ENCODE results near the gene NOXO1.
"Not testable (repeated sequence)": the region's sequence is repeated elsewhere in the genome, so short reads cannot be mapped to it uniquely, and the experiment has no call there.

Gene NOXO1

DNA sequence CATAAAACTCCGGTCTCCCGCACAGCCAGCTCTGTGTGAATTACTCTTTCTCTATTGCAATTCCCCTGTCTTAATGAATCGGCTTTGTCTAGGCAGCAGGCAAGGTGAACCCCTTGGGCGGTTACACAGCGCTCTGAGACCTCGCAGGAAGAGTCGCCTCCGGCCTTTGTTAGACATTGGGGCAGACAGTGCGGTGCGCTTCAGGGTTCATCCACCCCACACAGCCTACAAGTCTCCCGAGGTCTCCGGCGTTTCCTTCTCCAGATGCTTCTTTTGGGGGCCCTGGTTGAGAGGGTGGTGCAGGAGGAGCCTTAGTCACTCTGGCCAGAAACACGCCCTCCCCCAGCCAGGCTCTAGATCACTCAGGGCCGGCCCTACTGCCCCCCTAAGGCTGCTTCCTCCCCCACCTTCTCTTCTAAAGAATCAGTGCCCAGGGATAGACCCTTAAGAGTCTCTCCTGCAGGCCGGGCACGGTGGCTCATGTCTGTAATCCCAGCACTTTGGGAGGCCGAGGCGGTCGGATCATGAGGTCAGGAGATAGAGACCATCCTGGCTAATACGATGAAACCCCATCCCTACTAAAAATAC is 36.6 kb downstream of the NOXO1 start:
- Mint-ChIP-seq H3K4me1 (peaks cover 6% of the 10 kb centered on the region), H3K27ac (no peak overlapping the region), H3K9me3 (no peaks in the 10 kb centered on the region), H3K27me3 (peaks cover 5% of the 10 kb centered on the region), H3K36me3 (no peaks in the 10 kb centered on the region), H3K4me3 (peak overlapping the region; percentile 44)
- ATAC-seq (ENCODE audit: low read depth) = no peak
- no peak for DNase-seq (ENCODE audit: low spot score in 2 of 2)

- Mint-ChIP-seq H3K27ac (peak within 1 kb of the TSS; percentile 73), H3K4me3 (peak within 1 kb of the TSS; percentile 81), H3K9me3 (no peaks in the 10 kb centered on the region), H3K36me3 (peaks cover 3% of the 10 kb centered on the region), H3K4me1 (peaks cover 6% of the 10 kb centered on the region), H3K27me3 (peaks cover 3% of the 10 kb centered on the region)
- DNase-seq (ENCODE audit: low spot score in 2 of 2) (peak; percentile 95 to 98), ATAC-seq (ENCODE audit: low read depth) (peak; percentile 96)
These were observed 38.2 kb downstream of the NOXO1 start, which contains the start of gene MSRB1 for GRCh38 chr16:1942810-1943726. Gene MSRB1, minus strand, starts transcription at chr16:1943199. Its CDS starts 43 bp downstream, at chr16:1943156.

DNA sequence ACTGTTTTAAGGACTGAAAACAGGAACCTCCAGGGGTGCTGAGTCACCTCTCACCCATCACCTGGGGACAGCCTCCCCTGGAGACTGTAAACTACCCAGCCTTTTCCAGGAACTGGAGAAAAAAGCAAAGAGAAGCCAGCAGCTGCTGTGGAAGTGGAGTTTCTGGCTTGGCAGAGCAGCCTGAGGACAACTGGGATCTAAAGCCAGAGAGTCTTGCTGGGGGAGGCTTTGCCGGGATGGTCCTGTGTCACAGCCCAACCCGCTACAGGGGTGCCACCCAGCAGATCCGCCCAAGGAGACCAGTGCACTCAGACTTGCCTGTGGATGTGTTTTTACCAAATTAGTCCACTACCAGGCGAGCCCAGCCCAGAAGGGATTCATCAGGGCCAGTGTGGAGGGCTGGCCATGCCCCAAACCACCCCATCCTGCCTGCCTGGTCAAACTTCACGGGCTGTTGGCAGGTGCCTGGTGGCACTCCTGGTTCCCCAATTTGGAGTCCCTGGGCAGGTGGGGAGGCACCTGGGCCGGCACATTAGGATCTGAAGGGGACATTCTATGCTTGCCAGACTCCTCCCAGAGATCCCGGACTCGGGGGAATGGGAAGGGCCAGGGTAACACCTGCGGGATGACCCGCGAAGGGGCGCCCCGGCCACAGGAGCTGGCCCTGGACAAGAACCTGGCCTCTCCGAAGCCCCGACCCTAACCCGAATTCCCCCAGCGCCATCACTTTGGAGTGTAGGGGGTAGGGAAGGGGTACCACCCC is 39.0 kb downstream of the NOXO1 start:
- ATAC-seq (ENCODE audit: low read depth) = peak; percentile 9
- Mint-ChIP-seq H3K4me1 (peaks cover 6% of the 10 kb centered on the region), H3K9me3 (no peaks in the 10 kb centered on the region), H3K36me3 (peaks cover 3% of the 10 kb centered on the region), H3K27me3 (no peaks in the 10 kb centered on the region), H3K4me3 (peak overlapping the region; percentile 81), H3K27ac (no peak overlapping the region)
- DNase-seq (ENCODE audit: low spot score in 2 of 2) = peak in 1 of 2 donors; percentile 37

- DNase-seq (ENCODE audit: low spot score in 2 of 2) = no peak
- no peaks in the 10 kb centered on the region for H3K9me3 Mint-ChIP-seq
- no peaks in the 10 kb centered on the region for H3K27me3 Mint-ChIP-seq
- peak overlapping the region; percentile 81 for H3K4me3 Mint-ChIP-seq
- peaks cover 3% of the 10 kb centered on the region for H3K36me3 Mint-ChIP-seq
- no peak for ATAC-seq (ENCODE audit: low read depth)
- H3K4me1 Mint-ChIP-seq = peaks cover 6% of the 10 kb centered on the region
- H3K27ac Mint-ChIP-seq = no peak overlapping the region
These were observed 39.9 kb downstream of the NOXO1 start for GRCh38 chr16:1941162-1942046.

- ATAC-seq (ENCODE audit: low read depth) = no peak
- H3K36me3 Mint-ChIP-seq = peaks cover 3% of the 10 kb centered on the region
- H3K27ac Mint-ChIP-seq = no peak overlapping the region
- peaks cover 6% of the 10 kb centered on the region for H3K4me1 Mint-ChIP-seq
- no peak overlapping the region for H3K4me3 Mint-ChIP-seq
- H3K9me3 Mint-ChIP-seq = no peaks in the 10 kb centered on the region
- no peak for DNase-seq (ENCODE audit: low spot score in 2 of 2)
- no peaks in the 10 kb centered on the region for H3K27me3 Mint-ChIP-seq
These were observed 40.8 kb downstream of the NOXO1 start for GRCh38 chr16:1940273-1941161.

- not testable (repeated sequence) for H3K36me3 Mint-ChIP-seq; H3K9me3 Mint-ChIP-seq; H3K27me3 Mint-ChIP-seq; H3K4me1 Mint-ChIP-seq; H3K4me3 Mint-ChIP-seq; H3K27ac Mint-ChIP-seq; ATAC-seq (ENCODE audit: low read depth); DNase-seq (ENCODE audit: low spot score in 2 of 2)
These were observed 41.4 kb downstream of the NOXO1 start for GRCh38 chr16:1939833-1940232.

DNA sequence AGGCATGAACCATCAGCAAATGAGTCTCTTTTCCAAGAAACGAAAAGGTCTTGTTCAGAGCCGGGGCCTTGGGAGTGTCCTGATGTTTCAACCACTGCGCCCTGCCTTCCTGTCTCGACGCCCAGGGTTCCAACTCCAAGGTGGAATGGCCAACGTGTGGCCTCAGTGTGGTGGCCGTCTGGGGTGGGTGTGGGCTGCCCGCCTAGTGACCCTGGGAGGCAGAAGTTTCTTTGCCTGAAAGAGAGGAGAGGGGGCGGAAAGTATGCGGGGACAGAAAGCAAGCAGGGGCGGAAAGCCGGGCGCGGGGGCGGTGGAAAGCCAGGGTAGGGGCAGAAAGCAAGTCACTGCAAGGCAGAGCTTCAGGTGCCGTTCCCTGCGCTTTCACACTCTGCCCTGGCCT is 42.4 kb downstream of the NOXO1 start:
- no peaks in the 10 kb centered on the region for H3K9me3 Mint-ChIP-seq
- H3K27me3 Mint-ChIP-seq = no peaks in the 10 kb centered on the region
- no peak overlapping the region for H3K27ac Mint-ChIP-seq
- ATAC-seq (ENCODE audit: low read depth) (no peak), DNase-seq (ENCODE audit: low spot score in 2 of 2) (no peak)
- H3K4me1 Mint-ChIP-seq = peaks cover 6% of the 10 kb centered on the region
- H3K36me3 Mint-ChIP-seq = peaks cover 3% of the 10 kb centered on the region
- H3K4me3 Mint-ChIP-seq = no peak overlapping the region

DNA sequence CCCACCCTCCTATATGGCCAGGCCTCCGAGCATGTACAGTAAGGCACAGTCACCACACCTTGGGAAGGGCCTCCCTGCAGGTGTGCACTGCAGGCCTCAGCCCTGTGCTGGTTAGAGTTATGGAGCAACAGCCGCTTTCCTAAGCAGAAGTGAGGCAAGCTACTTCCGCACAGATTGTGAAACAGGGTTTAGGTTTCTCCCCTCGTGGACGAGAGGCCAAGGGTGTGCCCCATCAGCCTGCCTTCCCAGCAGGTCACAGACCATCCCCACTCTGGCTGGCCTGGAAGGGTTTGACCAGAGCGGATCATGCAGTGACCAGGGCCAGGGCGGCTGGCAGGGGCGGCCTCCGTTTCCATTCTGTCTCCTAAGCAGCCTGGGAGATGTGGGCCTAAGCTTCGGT is 43.0 kb downstream of the NOXO1 start:
- peaks cover 6% of the 10 kb centered on the region for H3K4me1 Mint-ChIP-seq
- ATAC-seq (ENCODE audit: low read depth) = no peak
- no peak overlapping the region for H3K4me3 Mint-ChIP-seq
- peaks cover 3% of the 10 kb centered on the region for H3K36me3 Mint-ChIP-seq
- DNase-seq (ENCODE audit: low spot score in 2 of 2) = no peak
- H3K27me3 Mint-ChIP-seq = peaks cover 1% of the 10 kb centered on the region
- no peak overlapping the region for H3K27ac Mint-ChIP-seq
- no peaks in the 10 kb centered on the region for H3K9me3 Mint-ChIP-seq

- peaks cover 2% of the 10 kb centered on the region for H3K4me1 Mint-ChIP-seq
- ATAC-seq (ENCODE audit: low read depth) (no peak), DNase-seq (ENCODE audit: low spot score in 2 of 2) (no peak)
- H3K36me3 Mint-ChIP-seq = peaks cover 3% of the 10 kb centered on the region
- no peak overlapping the region for H3K27ac Mint-ChIP-seq
- no peak overlapping the region for H3K4me3 Mint-ChIP-seq
- H3K27me3 Mint-ChIP-seq = peaks cover 1% of the 10 kb centered on the region
- H3K9me3 Mint-ChIP-seq = no peaks in the 10 kb centered on the region
These were observed 44.3 kb downstream of the NOXO1 start for GRCh38 chr16:1936945-1937479.

DNA sequence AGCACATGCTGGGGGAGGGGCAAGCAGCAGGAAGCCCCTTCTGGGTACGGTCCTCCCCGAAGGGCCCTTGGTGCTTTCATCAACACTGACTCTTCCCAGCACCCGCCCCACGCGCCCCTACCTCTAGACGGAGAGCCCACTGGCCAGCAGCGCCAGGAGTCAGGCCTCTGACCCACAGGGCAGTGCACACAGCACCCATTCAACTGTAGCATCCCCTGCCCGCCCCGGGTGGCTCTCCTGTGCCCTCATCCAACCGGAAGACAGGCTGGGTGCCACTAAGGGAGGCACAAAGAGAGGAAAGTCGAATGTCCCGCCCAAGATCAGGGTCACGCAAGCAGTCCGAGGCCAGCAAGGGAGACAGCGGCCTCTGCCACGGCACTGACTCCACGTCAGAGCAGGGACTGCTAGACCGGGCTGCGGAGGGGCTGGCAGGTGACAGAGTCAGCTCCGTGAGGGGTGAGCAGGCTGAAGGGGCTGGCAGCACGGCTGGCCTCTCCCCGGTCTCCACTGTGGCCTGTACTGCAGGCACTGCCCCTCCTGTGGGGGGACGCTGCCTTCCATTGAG is 48.1 kb downstream of the NOXO1 start:
- Mint-ChIP-seq H3K4me3 (no peak overlapping the region), H3K36me3 (no peaks in the 10 kb centered on the region), H3K27me3 (peaks cover 1% of the 10 kb centered on the region), H3K4me1 (peaks cover 2% of the 10 kb centered on the region), H3K27ac (no peak overlapping the region), H3K9me3 (no peaks in the 10 kb centered on the region)
- no peak for ATAC-seq (ENCODE audit: low read depth)
- no peak for DNase-seq (ENCODE audit: low spot score in 2 of 2)

- Mint-ChIP-seq H3K27me3 (peaks cover 1% of the 10 kb centered on the region), H3K36me3 (no peaks in the 10 kb centered on the region), H3K4me1 (peaks cover 2% of the 10 kb centered on the region), H3K4me3 (no peak overlapping the region), H3K27ac (no peak overlapping the region), H3K9me3 (no peaks in the 10 kb centered on the region)
- DNase-seq (ENCODE audit: low spot score in 2 of 2) = no peak
- ATAC-seq (ENCODE audit: low read depth) = no peak
These were observed 48.9 kb downstream of the NOXO1 start for GRCh38 chr16:1932050-1933028.
